A549 (cell line): ENCODE results near the gene B4GALT2.

Experiments
- CHD4 ChIP-seq: fragments of 200-600 bp; sonication (generic); IDR thresholded peaks from 2 replicates; pipeline ENCODE4 v1.6.1; 2016; ENCODE audit warnings: antibody characterized with exemption, mild to moderate bottlenecking, borderline replicate concordance
- CTCF ChIP-seq: fragments of >200 bp; sonication (Bioruptor Twin); formaldehyde crosslinking; IDR thresholded peaks from 3 replicates; pipeline ENCODE4 v1.5.1; 2016
- EP300 ChIP-seq, 2 experiments: fragments of >200 bp; sonication (Bioruptor Twin); formaldehyde crosslinking; IDR thresholded peaks; 2 replicates in 1 of 2; 3 replicates in 1 of 2; pipeline ENCODE4 v1.6.1; 2016 to 2017
- GATA3 ChIP-seq: IDR thresholded peaks from 2 replicates; pipeline ENCODE4 v1.6.1; 2012; ENCODE audit warnings: borderline replicate concordance
- JUN ChIP-seq, 2 experiments: fragments of >200 bp; sonication (Bioruptor Twin); formaldehyde crosslinking; IDR thresholded peaks; 2 replicates in 1 of 2; 3 replicates in 1 of 2; pipeline ENCODE4 v1.6.1; 2016 to 2017
- KDM1A ChIP-seq: fragments of 200-600 bp; sonication (generic); IDR thresholded peaks from 2 replicates; pipeline ENCODE4 v1.6.1; 2016; ENCODE audit warnings: low read depth, mild to moderate bottlenecking
- KDM5A ChIP-seq: fragments of 200-600 bp; sonication (generic); IDR thresholded peaks from 2 replicates; pipeline ENCODE4 v1.6.1; 2016; ENCODE audit warnings: antibody characterized with exemption, mild to moderate bottlenecking
- MAFK ChIP-seq: fragments of 450-650 bp; IDR thresholded peaks from 2 replicates; pipeline ENCODE4 v1.6.1; 2014; ENCODE audit not compliant: partially characterized antibody
- POLR2A ChIP-seq: IDR thresholded peaks from 2 replicates; pipeline ENCODE4 v1.6.1; 2012; ENCODE audit warnings: mild to moderate bottlenecking, low read length
- RCOR1 ChIP-seq: fragments of 150-350 bp; IDR thresholded peaks from 2 replicates; pipeline ENCODE4 v1.6.1; 2014; ENCODE audit warnings: antibody characterized with exemption, low read length, low read depth
- RFX5 ChIP-seq: fragments of 450-650 bp; IDR thresholded peaks from 2 replicates; pipeline ENCODE4 v1.7.1; 2014; ENCODE audit warnings: antibody characterized with exemption, mild to moderate bottlenecking, moderate library complexity
- SMC3 ChIP-seq: fragments of >200 bp; sonication (Bioruptor Twin); formaldehyde crosslinking; IDR thresholded peaks from 3 replicates; pipeline ENCODE4 v1.6.1; 2018; ENCODE audit warnings: inconsistent platforms
- TF ChIP-seq, protein P1 (sequence below): fragments of 450-650 bp; IDR thresholded peaks from 2 replicates; pipeline ENCODE4 v1.6.1; 2014; ENCODE audit warnings: antibody characterized with exemption

DNA sequence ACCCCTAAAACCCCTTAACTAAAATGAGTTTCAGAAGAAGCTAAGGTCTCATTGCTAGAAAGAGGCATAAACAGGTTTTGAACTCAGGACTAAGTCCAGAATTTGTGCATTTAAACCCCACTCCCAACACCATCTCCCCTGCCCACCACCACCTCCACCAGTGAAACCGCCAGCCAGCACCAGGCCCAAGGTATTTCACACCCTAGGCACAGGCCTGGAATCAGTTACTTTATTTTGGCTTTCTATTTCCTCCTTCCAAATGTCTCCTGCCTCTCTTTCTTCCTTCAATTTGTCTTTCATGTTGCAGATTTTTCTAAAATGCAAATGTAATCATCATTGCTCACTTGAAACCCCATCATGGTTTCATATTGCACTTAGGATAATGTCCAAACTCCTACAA, 34.1 kb upstream of the B4GALT2 start:
- TF ChIP-seq CTCF = no peak
- no peak for TF ChIP-seq POLR2A
- TF ChIP-seq KDM1A = no peak
- TF ChIP-seq JUN (IDR thresholded peaks at IDR 0.05) = no peak
- no peak for TF ChIP-seq RFX5
- no peak for TF ChIP-seq KDM5A
- TF ChIP-seq MAFK = no peak
- no peak for TF ChIP-seq SMC3
- no peak for TF ChIP-seq CHD4
- no peak for TF ChIP-seq GATA3
- TF ChIP-seq RCOR1 = no peak
- TF ChIP-seq EP300 (IDR thresholded peaks at IDR 0.05) = no peak
- TF ChIP-seq, protein P1, sequence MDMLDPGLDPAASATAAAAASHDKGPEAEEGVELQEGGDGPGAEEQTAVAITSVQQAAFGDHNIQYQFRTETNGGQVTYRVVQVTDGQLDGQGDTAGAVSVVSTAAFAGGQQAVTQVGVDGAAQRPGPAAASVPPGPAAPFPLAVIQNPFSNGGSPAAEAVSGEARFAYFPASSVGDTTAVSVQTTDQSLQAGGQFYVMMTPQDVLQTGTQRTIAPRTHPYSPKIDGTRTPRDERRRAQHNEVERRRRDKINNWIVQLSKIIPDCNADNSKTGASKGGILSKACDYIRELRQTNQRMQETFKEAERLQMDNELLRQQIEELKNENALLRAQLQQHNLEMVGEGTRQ = no peak
